ENCODE measurements around the gene CFAP161. TPM values are rescaled to one million over a fixed set of nuclear protein-coding genes. Genes with fewer than 3 reads are reported as not detected.
A peak's percentile ranks its signal among the peaks of the same experiment; 100 is the strongest.

The CFAP161 gene
- total RNA-seq, 4 donors from 2014 or later, result 0.40 to 0.57 TPM; not detected in 2

DNA sequence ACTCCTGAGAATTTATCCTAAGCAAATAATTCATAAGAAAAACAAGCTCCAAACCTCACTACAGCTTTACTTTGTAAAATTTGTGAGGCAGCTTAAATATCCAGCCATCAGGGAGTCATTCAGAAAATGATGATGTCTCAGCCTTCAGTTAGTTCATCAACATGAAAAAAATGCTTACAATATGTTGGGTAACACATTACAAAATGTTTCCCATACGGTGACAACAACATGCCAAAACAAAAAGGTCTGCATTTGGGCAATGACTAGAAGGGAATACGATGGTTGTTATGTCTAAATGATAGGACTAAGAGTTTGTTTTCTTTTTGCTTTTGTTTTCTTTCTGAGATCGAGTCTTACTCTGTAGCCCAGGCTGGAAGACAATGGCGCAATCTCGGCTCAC lies 47.0 kb upstream of the CFAP161 start:
- no peak for TF ChIP-seq CTCF (IDR thresholded peaks at IDR 0.05)
- no peak for TF ChIP-seq POLR2A (IDR thresholded peaks at IDR 0.05)
- TF ChIP-seq POLR2AphosphoS5 (IDR thresholded peaks at IDR 0.05), result no peak
- no peak for TF ChIP-seq EP300 (IDR thresholded peaks at IDR 0.05)
- no peaks in the 10 kb centered on the region for H3K36me3 ChIP-seq
- no peaks in the 10 kb centered on the region for H3K9me3 ChIP-seq
- WGBS, 2 donors (ENCODE audit: low coverage in 1 of 2), result 57 to 72% methylated on average over 5 of the region's 5 CpGs
- H3K4me1 ChIP-seq, result peaks cover 0 to 2% (median 0%) of the 10 kb centered on the region in 3 donors
- H3K27me3 ChIP-seq, result peaks cover 7% of the 10 kb centered on the region
- no peak overlapping the region for H3K4me3 ChIP-seq
- ATAC-seq, result no peak
- H3K27ac ChIP-seq, result no peak overlapping the region

DNA sequence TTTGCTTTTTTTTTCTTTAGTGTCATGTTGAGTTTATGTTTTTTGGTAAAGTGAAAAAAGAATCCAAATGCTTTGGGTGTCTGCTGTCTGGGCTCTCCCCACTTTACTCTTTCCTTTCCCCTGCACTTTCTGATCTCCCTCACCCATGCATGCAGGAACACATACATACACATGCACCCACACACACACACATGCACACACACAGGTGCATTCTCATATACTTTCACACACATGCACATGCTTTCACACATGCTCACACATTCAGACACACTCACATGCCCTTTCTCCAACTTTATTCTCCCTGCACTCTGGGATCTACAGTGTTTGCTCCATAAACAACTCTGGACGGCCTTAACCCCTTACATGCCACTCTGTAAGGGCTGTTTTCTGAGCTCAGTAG lies 46.4 kb upstream of the CFAP161 start:
- Histone ChIP-seq H3K27me3 (peaks cover 7% of the 10 kb centered on the region), H3K9me3 (no peaks in the 10 kb centered on the region), H3K4me3 (no peak overlapping the region), H3K27ac (no peak overlapping the region), H3K4me1 (peaks cover 0 to 8% (median 4%) of the 10 kb centered on the region in 3 donors), H3K36me3 (no peaks in the 10 kb centered on the region)
- TF ChIP-seq POLR2AphosphoS5 (IDR thresholded peaks at IDR 0.05) (no peak), POLR2A (IDR thresholded peaks at IDR 0.05) (no peak), EP300 (IDR thresholded peaks at IDR 0.05) (no peak), CTCF (IDR thresholded peaks at IDR 0.05) (no peak)
- WGBS, 2 donors (ENCODE audit: low coverage in 1 of 2), result 20 to 33% methylated on average over 1 of the region's 1 CpG
- ATAC-seq, result no peak

DNA sequence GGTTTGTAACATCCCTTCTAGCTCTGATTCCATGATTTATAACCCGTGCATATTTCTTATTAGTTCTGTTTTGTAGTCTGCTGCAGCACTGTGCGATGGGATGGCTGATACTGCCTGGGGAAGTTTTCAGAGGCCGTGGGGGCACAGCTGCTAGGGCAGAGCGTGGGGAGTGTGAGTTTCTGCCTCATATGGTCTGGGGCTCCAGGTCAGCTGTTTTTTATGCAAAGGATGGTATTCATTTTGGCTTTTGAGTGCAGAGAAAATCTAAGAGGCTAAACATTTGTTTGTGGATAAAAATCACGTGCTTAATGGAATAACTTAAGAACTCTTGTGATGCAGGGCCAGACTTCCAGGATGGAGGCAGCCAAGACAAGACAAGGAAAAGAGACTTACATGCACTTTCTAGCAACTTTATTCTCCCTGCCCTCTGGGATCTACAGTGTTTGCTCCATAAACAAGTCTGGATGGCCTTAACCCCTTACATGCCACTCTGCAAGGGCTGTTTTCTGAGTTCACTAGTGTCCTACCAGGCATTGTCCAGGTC lies 45.5 kb upstream of the CFAP161 start:
- TF ChIP-seq EP300 (IDR thresholded peaks at IDR 0.05) (no peak), POLR2AphosphoS5 (IDR thresholded peaks at IDR 0.05) (no peak), CTCF (IDR thresholded peaks at IDR 0.05) (no peak), POLR2A (IDR thresholded peaks at IDR 0.05) (no peak)
- H3K27me3 ChIP-seq, result peaks cover 7% of the 10 kb centered on the region
- 56 to 59% methylated on average over 4 to 5 of the region's 5 CpGs for WGBS, 2 donors (ENCODE audit: low coverage in 1 of 2)
- no peak for ATAC-seq
- H3K9me3 ChIP-seq, result no peaks in the 10 kb centered on the region
- H3K4me3 ChIP-seq, result no peak overlapping the region
- H3K27ac ChIP-seq, result no peak overlapping the region
- no peaks in the 10 kb centered on the region for H3K36me3 ChIP-seq
- peaks cover 0 to 8% (median 5%) of the 10 kb centered on the region in 3 donors for H3K4me1 ChIP-seq

DNA sequence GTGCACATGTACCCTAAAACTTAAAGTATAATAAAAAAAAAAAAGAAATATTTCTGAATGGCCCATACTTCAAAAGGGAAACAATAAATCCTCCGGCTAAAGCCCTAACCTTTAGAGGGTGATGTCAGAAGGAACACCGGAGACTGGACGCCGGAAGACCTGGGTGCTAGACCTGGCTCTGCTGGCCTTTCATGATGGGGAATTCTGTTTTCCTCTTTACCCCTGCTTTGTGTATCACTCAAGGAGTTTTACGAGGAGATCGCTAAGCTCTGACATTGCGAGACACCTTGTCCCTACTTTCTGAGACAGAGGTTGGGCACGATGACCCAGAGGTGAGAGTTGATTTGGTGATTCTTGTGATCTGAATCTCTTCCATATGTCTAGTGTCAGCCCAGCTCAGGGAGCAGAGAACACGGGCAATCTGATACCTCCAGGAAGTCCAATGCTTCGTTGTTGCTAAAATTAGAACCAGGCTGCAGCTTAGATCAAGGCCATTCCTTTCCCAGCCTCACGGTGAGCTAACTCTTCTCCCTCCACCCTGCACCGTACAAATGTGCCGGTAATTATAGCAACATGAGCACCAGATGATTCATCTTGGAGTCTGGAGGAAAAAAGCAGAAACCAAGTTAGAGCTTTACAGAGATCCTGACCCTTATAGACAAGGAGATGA lies 42.0 kb upstream of the CFAP161 start:
- no peaks in the 10 kb centered on the region for H3K36me3 ChIP-seq
- H3K4me1 ChIP-seq, result peaks cover 0 to 8% (median 5%) of the 10 kb centered on the region in 3 donors
- peak; percentile 63 for ATAC-seq
- H3K27me3 ChIP-seq, result peaks cover 13% of the 10 kb centered on the region
- TF ChIP-seq EP300 (IDR thresholded peaks at IDR 0.05) (no peak), CTCF (IDR thresholded peaks at IDR 0.05) (no peak), POLR2A (IDR thresholded peaks at IDR 0.05) (no peak), POLR2AphosphoS5 (IDR thresholded peaks at IDR 0.05) (no peak)
- H3K9me3 ChIP-seq, result no peaks in the 10 kb centered on the region
- 42 to 53% methylated on average over 7 to 12 of the region's 13 CpGs for WGBS, 2 donors (ENCODE audit: low coverage in 1 of 2)
- H3K27ac ChIP-seq, result peak overlapping the region in 1 of 4 donors; percentile 47
- no peak overlapping the region for H3K4me3 ChIP-seq

GRCh38 chr15:81092559-81092902 lies 41.5 kb upstream of the CFAP161 start:
- no peak overlapping the region for H3K4me3 ChIP-seq
- ATAC-seq, result no peak
- no peaks in the 10 kb centered on the region for H3K36me3 ChIP-seq
- no peaks in the 10 kb centered on the region for H3K9me3 ChIP-seq
- peaks cover 15% of the 10 kb centered on the region for H3K27me3 ChIP-seq
- TF ChIP-seq POLR2A (IDR thresholded peaks at IDR 0.05) (no peak), CTCF (IDR thresholded peaks at IDR 0.05) (no peak), POLR2AphosphoS5 (IDR thresholded peaks at IDR 0.05) (no peak), EP300 (IDR thresholded peaks at IDR 0.05) (no peak)
- WGBS, 2 donors (ENCODE audit: low coverage in 1 of 2), result 28 to 42% methylated on average over 4 to 5 of the region's 5 CpGs
- peak overlapping the region in 1 of 4 donors; percentile 12 for H3K27ac ChIP-seq
- peaks cover 0 to 8% (median 5%) of the 10 kb centered on the region in 3 donors for H3K4me1 ChIP-seq

Data from gastroesophageal sphincter (tissue), 4 donors.